ENCODE results near the gene PEX3.
"Not testable (repeated sequence)": the region's sequence is repeated elsewhere in the genome, so short reads cannot be mapped to it uniquely, and the experiment has no call there.

Gene PEX3

DNA sequence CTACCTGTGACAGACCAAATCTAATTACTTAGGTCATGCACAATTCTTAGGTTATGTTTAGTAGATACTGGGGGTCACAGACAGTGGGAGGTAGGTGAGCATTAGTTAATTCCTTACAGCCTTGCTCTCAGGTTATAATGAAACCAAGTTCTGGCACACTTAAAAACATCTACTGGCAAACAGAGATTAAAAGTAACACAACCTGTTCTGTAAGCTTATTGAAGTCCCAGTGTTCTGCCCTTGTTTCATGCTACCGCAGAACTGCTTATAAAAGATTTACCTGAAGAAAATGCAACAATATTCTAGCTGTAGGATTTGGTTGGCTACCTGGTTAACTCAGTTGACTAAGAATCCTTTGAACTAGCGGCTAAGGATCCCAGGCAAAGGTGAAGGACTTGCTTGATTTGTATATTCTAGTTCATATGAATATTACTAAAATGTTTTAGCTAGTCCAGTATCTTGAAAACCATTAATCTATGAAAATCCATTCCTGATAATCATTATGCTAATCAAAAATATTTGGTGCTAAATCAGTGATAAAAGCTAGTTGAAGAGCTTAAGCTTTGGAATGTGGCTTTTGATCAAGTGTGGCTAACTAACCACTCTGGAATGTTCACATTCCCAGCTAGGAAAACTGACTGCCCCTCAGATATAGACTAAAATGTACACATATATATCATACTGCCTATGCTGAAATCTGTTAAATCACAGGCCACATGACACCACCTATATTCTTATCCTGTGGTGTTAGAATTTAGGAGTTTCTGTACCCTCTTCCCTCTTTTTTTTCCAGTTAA, 7.2 kb downstream of the PEX3 start:
- CTCF ChIA-PET, result interaction anchor here (1.3 kb wide), 1 partner anchor 225 kb away, joined by 3 read pairs; no protein-coding TSS in a partner anchor

DNA sequence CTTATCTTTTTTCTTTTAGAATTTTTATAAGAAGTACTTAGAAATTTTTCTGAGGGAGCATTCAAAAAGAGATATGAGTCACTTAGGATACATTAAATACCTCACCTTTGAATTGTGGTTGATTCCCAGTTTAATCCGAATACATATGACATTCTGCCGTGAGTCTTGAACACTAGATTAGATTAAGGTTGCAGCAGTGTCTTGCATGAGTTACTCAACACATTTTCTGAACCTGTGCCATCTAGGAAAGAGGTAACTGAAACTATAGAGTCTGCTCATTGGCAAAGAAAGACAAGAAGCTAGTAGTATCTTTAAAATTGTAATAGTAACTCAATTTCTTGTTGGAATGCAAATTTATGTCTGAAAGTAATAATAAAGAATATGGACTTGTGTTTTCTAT, 14.9 kb downstream of the PEX3 start:
- H3K27ac ChIP-seq, result no peak overlapping the region
- POLR2A ChIA-PET (ENCODE audit: low non-redundant PET), result no interaction called here
- CTCF ChIA-PET, result interaction anchor here (0.7 kb wide), 1 partner anchor 338 kb away, joined by 4 read pairs; no protein-coding TSS in a partner anchor
- no peak for DNase-seq (ENCODE audit: low spot score)
- TF ChIP-seq, protein P1, sequence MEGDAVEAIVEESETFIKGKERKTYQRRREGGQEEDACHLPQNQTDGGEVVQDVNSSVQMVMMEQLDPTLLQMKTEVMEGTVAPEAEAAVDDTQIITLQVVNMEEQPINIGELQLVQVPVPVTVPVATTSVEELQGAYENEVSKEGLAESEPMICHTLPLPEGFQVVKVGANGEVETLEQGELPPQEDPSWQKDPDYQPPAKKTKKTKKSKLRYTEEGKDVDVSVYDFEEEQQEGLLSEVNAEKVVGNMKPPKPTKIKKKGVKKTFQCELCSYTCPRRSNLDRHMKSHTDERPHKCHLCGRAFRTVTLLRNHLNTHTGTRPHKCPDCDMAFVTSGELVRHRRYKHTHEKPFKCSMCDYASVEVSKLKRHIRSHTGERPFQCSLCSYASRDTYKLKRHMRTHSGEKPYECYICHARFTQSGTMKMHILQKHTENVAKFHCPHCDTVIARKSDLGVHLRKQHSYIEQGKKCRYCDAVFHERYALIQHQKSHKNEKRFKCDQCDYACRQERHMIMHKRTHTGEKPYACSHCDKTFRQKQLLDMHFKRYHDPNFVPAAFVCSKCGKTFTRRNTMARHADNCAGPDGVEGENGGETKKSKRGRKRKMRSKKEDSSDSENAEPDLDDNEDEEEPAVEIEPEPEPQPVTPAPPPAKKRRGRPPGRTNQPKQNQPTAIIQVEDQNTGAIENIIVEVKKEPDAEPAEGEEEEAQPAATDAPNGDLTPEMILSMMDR (conservative IDR thresholded peaks at IDR 0.05; ENCODE audit: low read depth), result no peak

More for the DNA sequence above, 7.2 kb downstream of the PEX3 start:
- POLR2A ChIA-PET (ENCODE audit: low non-redundant PET), result no interaction called here
- peak; percentile 40 for DNase-seq (ENCODE audit: low spot score)
- TF ChIP-seq, protein P1 (conservative IDR thresholded peaks at IDR 0.05; ENCODE audit: low read depth), result no peak
- no peak overlapping the region for H3K27ac ChIP-seq

DNA sequence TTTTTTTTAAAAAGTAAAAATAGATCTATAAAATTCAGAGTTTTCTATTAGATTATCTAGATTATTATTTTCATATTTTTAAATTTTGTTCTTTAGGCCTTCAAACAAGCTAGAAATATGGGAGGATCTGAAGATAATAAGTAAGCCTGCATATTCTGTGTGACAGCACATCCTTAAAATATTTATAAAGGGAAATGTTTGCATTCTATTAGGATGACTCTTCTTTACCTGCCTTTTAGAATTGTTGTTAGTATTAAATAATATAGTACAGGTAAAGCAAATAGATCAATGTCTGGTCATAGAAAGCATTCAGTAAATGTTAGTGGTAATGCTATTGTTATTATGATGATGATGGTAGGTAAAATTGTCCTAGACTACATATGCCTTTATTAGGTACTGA, 17.4 kb downstream of the PEX3 start:
- DNase-seq (ENCODE audit: low spot score), result peak; percentile 8
- no peak overlapping the region for H3K27ac ChIP-seq

DNA sequence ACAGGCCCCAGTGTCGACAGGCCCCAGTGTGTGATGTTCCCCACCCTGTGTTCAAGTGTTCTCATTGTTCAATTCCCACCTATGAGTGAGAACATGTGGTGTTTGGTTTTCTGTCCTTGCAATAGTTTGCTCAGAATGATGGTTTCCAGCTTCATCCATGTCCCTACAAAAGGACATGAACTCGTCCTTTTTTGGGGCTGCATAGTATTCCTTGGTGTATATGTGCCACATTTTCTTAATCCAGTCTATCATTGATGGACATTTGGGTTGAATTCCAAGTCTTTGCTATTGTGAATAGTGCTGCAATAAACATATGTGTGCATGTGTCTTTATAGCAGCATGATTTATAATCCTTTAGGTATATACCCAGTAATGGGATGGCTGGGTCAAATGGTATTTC, 18.2 kb downstream of the PEX3 start:
- H3K27ac ChIP-seq; POLR2A ChIA-PET (ENCODE audit: low non-redundant PET); DNase-seq (ENCODE audit: low spot score); CTCF ChIA-PET: not testable (repeated sequence)

More for the DNA sequence above, 17.4 kb downstream of the PEX3 start:
- TF ChIP-seq, protein P1 (conservative IDR thresholded peaks at IDR 0.05; ENCODE audit: low read depth), result no peak
- ChIA-PET CTCF (no interaction called here), POLR2A (ENCODE audit: low non-redundant PET) (no interaction called here)

DNA sequence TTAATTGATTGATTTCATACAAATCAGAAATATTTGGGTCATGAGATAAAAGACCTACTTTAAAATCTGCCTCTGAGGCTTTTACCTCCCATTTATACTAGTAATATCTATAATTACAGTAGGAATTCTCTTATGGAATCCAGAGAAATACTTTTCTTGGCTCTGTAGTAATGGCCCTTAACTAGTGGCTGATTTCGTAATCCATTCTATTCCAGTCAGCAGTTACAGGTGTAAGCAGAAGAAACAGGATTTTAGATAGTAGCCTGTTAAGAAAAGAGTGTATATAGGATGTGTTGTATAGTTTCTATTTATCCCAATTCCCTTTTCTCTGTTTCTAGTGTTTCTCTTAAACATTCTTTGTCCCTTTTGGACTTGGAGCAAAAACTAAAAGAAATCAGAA, 21.2 kb downstream of the PEX3 start:
- TF ChIP-seq, protein P1 (conservative IDR thresholded peaks at IDR 0.05; ENCODE audit: low read depth), result no peak
- DNase-seq (ENCODE audit: low spot score), result no peak
- POLR2A ChIA-PET (ENCODE audit: low non-redundant PET), result no interaction called here
- no peak overlapping the region for H3K27ac ChIP-seq
- CTCF ChIA-PET, result no interaction called here

DNA sequence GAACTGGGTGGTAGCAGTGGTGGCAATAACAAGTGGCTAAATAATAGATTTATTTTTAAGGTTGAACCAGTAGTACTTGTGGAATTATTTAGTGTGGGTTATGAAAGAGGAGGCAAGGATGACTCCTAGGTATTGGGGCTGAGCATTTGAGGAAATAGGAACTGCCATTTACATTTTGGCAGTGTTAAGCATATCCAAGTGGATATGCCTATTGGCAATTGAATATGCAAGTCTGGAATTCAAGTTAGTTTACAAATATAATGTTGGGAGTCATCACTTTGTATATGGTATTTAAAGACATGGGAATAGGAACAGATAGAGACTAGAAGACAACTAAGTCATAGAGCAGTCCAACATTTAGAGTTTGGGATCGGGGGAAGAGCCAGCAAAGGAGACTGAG, 25.9 kb downstream of the PEX3 start:
- POLR2A ChIA-PET (ENCODE audit: low non-redundant PET), result no interaction called here
- TF ChIP-seq, protein P1 (conservative IDR thresholded peaks at IDR 0.05; ENCODE audit: low read depth), result no peak
- CTCF ChIA-PET, result interaction anchor here (0.7 kb wide), 1 partner anchor 817 kb away, joined by 3 read pairs; no protein-coding TSS in a partner anchor
- DNase-seq (ENCODE audit: low spot score), result no peak
- H3K27ac ChIP-seq, result no peak overlapping the region

DNA sequence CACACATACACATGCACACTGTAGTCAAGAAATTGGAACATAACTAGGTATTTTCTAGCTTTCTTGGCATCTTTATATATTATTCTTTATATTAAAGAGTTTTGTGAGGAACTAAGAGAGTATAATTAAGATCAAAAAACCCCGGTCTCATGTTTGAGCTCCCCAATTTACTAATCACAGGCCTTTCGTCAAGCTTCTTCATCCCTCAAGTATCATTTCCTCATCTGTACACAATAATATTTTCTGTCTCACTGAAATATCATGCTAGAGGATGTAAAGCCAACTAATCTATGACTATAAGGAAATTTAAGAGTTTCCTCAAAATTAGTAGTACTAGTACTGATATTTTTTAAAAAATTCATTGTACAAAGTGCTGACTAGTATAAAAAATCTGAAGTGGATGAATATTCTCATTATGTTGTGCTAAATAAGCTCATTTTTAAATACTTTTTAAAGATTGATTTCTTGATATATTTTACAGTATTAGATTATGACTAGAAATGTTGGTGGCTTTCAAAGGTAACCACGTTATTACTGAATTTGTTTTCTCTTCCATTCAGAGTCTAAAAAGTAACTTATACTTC, 28.0 kb downstream of the PEX3 start:
- TF ChIP-seq, protein P1 (conservative IDR thresholded peaks at IDR 0.05; ENCODE audit: low read depth), result no peak
- DNase-seq (ENCODE audit: low spot score), result no peak
- ChIA-PET POLR2A (ENCODE audit: low non-redundant PET) (no interaction called here), CTCF (no interaction called here)
- H3K27ac ChIP-seq, result no peak overlapping the region
